ELF-1 (cell line): Measurements from ENCODE around the gene INPP5J.
"Not testable (repeated sequence)": the region's sequence is repeated elsewhere in the genome, so short reads cannot be mapped to it uniquely, and the experiment has no call there.

Experiments used
- DNase-seq: peaks from one replicate; pipeline ENCODE4 v3.0.0-alpha.2; 2016; ENCODE audit warnings: low read depth, low spot score

The INPP5J gene

GRCh38 chr22:31122532-31123291 lies at the start of gene INPP5J:
TSS of gene INPP5J (plus strand) at chr22:31122966. CDS start at chr22:31123015, 49 bp downstream.
- peak; percentile 61 for DNase-seq

DNA sequence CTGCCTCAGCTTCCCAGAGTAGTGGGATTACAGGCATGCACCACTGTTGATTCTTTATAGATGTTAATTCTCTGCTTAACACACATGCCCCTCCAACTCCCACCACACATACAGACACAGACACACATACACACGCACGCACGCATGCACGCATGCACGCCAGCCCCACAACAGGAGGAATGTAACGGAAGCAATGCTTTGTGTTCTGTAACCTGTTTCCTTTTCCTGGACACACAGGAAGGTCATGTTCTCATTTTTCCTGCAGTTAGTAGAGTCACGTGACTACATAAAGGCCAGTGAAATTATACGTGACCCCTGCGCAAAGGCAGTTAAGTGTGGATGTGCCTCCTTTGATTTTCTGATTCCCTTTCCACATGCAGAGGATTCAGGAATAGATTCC lies 49.6 kb upstream of the INPP5J start:
- not testable (repeated sequence) for DNase-seq

DNA sequence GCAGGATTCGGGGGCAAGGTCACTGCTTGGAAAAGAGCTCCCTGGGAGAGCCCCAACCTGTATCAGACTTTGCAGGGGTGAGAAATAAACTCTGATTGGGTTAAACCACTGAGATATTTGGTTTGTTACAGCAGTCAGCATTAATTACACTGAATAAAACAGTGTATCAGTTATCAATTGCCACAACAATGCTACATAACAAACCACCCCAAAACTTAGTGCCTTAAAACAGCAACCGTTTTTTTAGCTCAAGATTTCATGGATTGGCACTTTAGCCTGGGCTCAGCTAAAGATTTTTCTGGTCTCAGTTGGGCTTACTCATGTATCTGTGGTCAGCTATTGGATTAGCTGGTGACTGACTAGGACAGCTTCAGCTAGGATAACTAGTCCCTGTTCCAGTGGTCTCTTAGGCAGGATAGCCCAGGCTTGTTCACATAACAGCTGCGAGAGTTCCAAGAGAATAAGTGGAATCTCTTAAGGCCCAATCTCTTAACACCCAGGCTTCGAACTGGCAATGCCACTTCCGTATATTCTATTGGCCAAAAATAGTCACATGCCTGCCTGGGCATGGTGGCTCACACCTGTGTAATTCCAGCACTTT lies 49.1 kb upstream of the INPP5J start:
- not testable (repeated sequence) for DNase-seq

GRCh38 chr22:31075961-31076360 lies 46.8 kb upstream of the INPP5J start:
- no peak for DNase-seq

GRCh38 chr22:31077681-31078080 lies 45.1 kb upstream of the INPP5J start:
- DNase-seq, result no peak

DNA sequence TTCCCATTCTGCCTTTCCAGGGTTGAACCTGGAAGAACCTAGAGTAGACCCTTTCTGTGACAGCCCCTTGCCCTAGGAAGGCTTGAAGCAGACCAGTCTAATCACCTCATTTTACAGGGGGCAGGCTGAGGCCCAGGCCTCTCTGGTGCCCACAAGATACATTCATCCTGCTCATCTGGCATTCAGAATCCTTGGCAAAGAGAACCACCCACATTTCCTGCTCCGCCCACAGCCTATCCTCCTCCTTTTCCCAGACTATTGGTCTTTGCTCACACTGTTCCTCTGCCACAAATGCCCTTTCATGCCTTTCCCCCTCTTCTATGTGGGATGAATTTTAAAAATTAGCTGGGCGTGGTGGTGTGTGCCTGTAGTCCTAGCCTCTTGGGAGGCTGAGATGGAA lies 44.4 kb upstream of the INPP5J start:
- DNase-seq, result not testable (repeated sequence)

DNA sequence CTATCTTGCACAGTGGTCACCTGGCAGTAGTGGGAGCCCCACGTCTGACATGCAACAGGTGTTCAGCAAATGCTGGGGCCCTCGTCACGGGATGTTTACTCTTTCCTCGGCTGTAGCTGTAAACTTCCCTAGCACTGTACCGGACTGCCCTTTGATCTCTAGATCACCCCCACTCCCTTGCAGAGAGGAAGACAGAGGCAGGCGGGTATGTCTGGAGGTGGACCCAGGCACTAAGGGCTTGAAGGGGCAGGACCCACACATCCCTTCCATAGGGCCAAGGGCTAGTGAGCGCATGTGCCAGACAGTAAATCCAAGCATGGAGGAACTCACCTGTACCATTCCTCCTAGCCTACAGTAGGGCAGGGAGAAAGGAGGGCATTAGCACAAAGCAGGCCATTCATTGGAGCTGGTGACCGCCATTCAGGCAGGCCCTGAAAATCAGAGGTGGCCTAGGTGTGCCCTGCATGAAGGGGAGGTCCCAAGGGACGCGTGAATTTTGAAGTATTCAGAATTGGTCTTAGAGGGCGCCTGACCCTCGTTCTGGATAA lies 43.6 kb upstream of the INPP5J start:
- peak; percentile 41 for DNase-seq

DNA sequence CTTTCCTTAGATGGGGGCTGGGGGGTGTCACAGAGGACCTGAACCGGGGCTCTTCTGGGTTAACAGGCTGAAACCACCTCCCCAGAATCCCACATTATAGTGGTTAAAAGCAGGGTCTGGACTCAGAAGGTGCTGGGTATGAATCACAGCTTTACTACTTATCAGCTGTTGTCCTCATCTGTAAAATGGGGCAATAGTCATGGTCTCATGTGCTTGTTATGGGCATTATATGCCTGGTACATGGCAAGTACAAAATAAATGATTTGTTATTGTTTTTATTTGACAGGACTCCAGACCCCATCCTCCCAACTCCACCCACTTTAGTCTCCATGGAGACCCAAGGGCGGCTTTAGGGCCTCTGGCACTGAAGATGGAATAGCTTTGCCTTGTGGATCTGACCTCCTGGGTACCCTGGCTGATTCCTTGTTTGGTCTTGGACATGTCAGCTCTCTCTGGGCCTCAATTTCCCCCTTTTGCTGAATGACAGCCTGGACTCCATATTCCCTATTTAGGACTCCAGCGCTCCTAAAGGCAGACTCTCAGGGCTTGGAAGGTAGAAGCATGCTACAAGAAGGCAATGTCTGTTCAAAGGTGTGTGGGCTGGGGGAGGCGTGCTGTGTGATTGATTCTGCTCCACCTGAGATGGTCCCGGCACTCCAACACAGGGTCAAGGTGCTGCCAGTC lies 42.5 kb upstream of the INPP5J start:
- no peak for DNase-seq

- peak; percentile 97 for DNase-seq
Observed at GRCh38 chr22:31080848-31081649, 41.7 kb upstream of the INPP5J start, which contains the start of gene SMTN. TSS of gene SMTN (plus strand) at chr22:31081318. CDS start at chr22:31083259, 1,941 bp downstream.

GRCh38 chr22:31081963-31082605 lies 40.7 kb upstream of the INPP5J start:
- no peak for DNase-seq

DNA sequence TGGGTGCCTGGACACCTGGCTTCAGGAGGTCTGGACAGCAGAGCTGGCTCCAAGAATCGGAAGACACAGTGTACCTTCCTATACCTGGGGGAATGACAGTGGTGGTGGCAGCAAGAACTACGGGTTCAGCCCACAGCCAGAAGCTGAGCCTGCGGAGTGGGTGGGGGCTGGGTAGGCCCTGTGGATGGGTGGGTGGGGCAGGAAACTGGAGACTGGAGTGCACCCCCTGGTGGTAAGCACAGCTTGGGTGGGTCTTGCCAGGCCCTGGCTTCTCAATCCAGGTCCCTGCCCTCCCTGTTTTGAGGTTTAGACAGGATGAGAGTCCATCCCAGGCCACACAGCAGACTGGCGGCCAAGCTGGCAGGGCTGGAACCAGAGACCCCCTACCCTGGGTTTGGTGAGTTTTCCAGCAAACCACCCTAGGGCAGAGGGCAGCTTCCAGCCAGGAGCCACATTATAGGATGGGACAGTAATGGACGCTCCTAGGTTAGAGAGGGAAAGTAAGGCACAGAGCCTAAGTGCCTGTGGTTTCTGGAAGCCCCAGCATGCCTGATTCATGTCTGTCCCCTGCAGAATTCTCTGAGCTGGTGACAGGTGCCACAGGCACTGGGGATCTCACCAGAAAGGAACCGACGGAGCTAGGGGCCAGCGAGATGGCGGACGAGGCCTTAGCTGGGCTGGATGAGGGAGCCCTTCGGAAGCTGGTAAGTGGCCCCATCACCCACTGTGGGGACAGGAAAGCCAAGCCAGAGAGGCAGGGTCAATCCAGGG lies 40.0 kb upstream of the INPP5J start:
- peak; percentile 76 for DNase-seq

DNA sequence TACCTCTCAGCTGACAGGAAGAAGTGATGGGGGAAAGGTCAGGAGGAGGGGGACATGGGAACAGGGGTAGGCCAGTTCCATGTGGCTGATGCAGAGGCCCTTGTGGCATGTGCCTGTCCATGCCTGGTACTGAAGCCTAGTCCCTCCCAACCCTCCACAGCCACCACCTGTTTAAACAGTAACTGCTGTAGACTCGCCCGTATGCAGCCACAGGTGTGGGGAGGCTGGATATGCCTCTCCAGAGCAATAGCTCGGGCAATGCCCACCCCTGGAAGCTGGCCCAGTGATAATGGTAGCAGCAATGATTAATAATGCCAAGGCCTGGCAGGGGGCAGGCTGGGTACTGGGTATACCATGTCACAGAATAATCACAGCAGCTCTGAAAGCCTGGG lies 39.4 kb upstream of the INPP5J start:
- DNase-seq, result no peak

DNA sequence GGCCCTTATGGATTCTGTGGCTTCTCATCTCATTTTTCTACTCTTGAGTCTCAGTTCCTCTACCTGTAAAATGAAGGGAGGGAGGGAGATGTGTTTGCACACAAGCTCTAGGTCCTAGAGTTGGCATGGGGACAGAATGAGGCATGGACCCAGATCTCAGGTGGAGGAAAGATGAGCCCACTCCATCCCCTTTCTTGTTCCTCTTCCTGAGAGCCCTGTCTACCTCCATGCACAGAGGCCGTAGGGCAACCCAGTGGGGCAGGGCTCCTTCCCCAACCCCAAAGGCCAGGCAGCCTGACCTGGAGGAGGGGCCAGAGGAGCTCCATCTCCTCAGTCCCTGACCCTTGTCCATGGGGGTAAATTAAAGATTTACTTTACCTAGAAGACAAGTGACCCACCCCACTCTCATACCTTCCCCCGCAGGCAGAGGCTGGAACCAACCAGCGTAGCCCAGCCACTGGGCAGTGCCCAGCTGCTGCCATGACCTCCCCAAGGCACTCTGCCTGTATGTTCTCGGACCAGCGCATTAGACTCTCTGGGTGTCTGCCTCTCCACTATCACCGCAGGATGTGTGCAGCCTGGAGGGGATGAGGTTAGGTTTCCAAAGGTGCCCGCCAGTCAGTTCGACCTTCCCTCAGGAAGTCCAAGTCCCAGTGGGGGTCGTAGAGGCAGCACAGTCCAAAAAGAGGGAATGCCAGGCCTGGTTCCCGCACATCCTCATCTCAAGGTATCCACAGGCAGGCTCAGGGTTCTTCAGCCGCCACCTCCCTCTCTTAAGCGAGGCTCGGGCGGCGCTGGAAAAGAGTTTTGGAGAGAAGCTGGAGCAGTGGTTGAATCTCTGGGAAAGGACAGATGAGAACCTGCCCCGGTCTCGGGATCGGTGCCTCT lies 38.6 kb upstream of the INPP5J start:
- DNase-seq, result peak; percentile 65

- DNase-seq, result peak; percentile 89
Observed at GRCh38 chr22:31084811-31085492, 37.8 kb upstream of the INPP5J start.

- no peak for DNase-seq
Observed at GRCh38 chr22:31085493-31085824, 37.3 kb upstream of the INPP5J start.

- DNase-seq, result no peak
Observed at GRCh38 chr22:31085928-31086327, 36.8 kb upstream of the INPP5J start.

DNA sequence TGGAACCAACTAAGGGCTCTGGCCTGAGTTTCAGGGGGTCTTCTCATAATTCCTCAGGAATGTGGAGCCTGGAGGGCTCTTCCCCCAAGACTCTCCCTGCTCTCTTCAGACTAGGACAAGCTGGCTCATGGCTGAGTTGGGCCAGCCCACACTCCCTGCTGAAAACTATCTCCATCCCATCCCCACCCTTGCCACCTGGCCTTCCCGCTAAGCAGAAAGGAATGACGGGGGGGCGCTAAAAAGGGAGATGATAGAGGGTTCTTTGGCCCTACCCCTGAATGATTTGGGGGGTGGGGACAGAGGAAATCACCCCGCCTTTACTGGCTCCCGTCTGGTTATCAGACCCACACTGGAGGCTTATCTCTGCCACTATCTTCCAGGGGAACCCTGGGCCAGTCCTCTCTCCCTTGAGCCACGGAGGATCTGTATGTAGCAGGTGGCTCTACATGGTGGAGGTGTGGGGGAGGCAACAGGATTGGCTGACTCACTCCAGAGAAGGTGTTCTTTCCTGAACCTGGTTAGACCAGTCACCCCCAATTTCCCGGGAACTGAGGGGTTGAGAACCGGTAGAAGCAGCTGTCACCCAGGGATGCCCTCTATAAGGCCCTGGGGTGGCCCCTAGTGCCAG lies 35.9 kb upstream of the INPP5J start:
- DNase-seq, result no peak

DNA sequence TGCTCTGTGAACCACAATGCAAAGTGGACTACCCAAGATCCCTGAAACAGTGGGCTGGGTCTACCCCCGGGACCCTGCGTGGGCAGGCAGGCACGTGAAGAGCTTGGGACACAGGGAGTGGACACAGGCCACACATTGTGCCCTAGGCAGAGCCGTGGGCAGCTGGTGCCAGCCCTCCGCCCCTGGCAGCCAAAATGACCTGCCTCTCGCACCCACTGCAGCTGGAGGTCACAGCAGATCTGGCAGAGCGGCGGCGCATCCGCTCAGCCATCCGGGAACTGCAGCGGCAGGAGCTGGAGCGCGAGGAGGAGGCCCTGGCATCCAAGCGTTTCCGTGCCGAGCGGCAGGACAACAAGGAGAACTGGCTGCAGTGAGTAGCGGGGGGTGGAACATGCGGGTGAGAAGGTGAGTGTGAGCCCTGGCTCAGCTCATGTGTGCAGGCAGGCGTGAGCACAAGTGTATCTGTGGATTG lies 35.0 kb upstream of the INPP5J start:
- DNase-seq, result no peak
